T47D (cell line): ENCODE data around the gene MAMSTR.

Experiments used
- DNase-seq, 2 experiments: peaks; one replicate each; pipeline versions ENCODE4 v3.0.0 to v3.0.0-alpha.2; 2011 to 2012; ENCODE audit warnings: low read depth in 1 of 2, low spot score in 1 of 2
- JUND ChIP-seq: IDR thresholded peaks from 2 replicates; pipeline ENCODE4 v1.6.1; 2012; ENCODE audit warnings: low read depth
- in situ Hi-C: cut with HindIII; loops from 2 replicates; pipeline ENCODE4 v1.10.0; 2016; ENCODE audit warnings: low sequenced_read_pairs, low pct_unique_long_range_greater_than_20kb

Gene MAMSTR

GRCh38 chr19:48740164-48740972, 20.8 kb upstream of the MAMSTR start, which contains the start of gene RASIP1:
RASIP1 (minus strand) TSS chr19:48740610; CDS start chr19:48740282, 328 bp downstream.
- TF ChIP-seq JUND = no peak
- in situ Hi-C loops = no loop called here
- no peak for DNase-seq

DNA sequence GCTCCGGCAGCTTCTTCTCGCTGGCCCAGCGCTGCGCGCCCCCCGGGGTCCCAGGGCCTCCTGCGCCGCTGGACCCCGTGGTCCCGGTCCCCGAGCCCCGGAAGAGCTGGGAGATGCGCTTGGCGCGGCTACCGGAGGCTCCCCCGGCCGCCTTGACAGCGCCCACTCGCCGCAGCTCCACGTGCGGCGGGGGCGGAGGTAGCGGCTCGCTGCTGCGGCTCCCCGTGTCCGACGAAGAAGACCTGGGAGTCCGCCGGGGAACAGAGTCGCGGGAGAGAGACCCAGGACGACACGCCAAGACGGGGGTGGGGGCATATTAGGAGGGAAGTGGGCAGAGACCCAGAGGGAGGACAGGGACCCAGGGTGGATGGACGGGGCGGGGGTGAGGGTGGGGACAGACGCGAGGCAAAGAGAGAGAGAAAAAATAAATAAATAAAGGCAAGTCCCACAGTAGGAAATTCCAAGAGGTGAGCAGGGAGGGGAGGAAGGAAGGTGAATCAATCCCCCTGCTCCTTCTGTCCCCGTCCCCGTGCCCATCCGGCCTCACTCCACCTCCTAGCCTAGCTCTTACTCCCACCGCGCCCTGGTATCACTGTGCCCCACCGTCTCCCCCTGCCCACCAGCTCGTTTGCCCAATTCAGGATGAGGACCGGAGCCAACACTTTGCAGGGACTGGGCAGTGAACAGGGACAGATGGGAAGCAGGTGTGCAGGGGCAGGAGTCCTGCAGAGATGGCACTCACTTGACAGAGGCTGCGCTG, 20.1 kb upstream of the MAMSTR start:
- no peak for DNase-seq
- in situ Hi-C loops = no loop called here
- no peak for TF ChIP-seq JUND

DNA sequence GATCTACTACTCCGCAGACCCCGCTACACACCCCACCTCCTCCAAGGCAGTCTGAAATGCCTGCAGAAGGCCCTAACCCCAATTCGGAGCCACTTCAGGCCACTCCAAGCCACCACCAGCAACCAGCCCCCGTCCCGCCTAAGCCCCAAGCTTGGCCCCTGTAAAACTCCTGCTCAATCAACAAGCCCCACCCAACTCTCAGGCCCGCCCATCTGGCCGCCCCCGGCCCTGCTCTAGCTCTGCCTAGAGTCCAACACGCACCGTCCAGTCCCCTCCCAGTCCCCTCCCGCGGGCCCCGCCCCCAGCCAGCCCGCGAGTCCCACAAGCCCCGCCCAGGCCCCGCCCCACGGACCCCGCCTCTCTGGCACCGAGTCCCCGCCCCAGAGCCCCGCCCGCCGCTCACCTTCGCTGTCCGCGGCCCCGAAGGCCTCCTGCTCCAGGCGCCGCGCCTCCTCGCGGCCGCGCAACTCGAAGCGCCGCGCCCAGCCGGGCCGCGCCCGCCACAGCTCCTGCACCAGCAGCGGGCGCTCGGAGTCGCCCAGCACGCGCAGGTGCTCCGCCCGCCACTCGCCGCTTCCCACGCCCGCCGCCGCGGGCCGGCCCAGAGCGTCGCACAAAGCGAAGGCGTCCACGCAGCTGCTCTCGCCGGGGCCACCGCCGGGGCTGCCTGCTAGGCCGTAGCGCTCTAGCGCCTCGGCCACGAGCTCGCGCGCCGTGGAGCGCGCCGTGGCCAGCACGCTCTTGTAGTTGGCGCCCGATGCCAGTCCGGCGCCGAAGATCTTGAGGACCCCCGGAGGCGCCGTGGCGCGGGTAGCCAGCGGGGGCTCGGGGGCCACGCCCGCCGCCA, 19.3 kb upstream of the MAMSTR start:
- in situ Hi-C loops = no loop called here
- no peak for TF ChIP-seq JUND
- DNase-seq = peak; percentile 84 to 92

- in situ Hi-C loops = no loop called here
- no peak for DNase-seq
- TF ChIP-seq JUND = no peak
Observed at GRCh38 chr19:48737360-48737998, 18.0 kb upstream of the MAMSTR start.

GRCh38 chr19:48735031-48735615, 15.6 kb upstream of the MAMSTR start:
- in situ Hi-C loops = no loop called here
- DNase-seq = no peak

DNA sequence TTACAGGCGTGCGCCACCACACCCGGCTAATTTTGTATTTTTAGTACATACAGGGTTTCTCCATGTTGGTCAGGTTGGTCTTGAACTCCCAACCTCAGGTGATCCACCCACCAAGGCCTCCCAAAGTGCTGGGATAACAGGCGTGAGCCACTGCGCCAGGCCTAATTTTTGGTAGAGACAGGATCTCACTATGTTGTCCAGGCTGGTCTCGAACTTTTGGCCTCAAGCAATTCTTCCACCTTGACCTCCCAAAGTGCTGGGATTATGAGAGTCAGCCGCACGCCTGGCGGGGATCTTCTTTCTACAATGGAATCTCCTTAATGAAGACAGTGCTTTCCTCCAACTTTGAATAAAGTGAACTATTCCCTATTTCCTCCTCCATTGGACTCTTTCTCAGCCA, 15.1 kb upstream of the MAMSTR start:
- no peak for DNase-seq
- in situ Hi-C loops = no loop called here
- no peak for TF ChIP-seq JUND

More at GRCh38 chr19:48735031-48735615, 15.6 kb upstream of the MAMSTR start:
- TF ChIP-seq JUND = no peak

DNA sequence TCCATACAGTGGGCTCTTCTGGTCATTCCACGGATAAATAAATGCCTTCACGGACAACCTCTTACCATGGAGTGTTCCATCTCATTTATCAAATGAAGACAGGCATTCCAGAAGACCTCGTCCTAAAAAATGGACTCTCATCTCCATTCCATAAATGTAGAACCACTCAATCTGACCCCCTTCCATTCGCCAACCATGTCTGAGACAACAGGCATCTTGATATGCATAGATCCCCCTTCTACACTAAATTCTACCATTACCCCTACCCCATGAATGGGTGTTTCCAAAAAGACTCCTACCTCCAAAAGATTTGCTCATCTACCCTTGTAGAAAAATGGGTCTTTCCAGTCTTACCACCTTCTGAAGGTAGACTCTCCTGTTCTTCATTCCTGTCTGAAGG, 11.9 kb upstream of the MAMSTR start:
- DNase-seq = no peak
- in situ Hi-C loops = no loop called here
- TF ChIP-seq JUND = no peak

- TF ChIP-seq JUND = no peak
- no peak for DNase-seq
- in situ Hi-C loops = no loop called here
Observed at GRCh38 chr19:48728911-48729664, 9.6 kb upstream of the MAMSTR start.

DNA sequence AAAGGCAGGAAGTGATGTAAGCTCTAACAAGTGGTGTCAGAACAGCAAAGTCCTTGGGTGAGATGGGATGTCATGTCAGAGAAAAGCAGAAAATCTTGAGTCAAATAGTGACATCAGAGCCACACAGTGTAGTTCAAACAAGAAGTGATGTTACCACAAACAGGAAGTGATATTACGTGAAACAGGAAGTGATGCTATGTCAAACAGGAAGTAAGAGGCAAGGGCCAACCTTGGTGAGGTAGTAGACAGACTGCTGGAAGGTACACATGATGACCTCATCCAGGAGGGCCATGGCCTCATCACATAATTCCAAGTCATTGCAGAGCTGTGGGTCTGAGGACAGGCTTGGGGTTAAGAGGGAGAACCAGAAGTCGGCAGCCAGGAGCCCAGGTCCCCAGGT, 7.0 kb upstream of the MAMSTR start:
- no peak for TF ChIP-seq JUND
- no peak for DNase-seq
- in situ Hi-C loops = no loop called here

DNA sequence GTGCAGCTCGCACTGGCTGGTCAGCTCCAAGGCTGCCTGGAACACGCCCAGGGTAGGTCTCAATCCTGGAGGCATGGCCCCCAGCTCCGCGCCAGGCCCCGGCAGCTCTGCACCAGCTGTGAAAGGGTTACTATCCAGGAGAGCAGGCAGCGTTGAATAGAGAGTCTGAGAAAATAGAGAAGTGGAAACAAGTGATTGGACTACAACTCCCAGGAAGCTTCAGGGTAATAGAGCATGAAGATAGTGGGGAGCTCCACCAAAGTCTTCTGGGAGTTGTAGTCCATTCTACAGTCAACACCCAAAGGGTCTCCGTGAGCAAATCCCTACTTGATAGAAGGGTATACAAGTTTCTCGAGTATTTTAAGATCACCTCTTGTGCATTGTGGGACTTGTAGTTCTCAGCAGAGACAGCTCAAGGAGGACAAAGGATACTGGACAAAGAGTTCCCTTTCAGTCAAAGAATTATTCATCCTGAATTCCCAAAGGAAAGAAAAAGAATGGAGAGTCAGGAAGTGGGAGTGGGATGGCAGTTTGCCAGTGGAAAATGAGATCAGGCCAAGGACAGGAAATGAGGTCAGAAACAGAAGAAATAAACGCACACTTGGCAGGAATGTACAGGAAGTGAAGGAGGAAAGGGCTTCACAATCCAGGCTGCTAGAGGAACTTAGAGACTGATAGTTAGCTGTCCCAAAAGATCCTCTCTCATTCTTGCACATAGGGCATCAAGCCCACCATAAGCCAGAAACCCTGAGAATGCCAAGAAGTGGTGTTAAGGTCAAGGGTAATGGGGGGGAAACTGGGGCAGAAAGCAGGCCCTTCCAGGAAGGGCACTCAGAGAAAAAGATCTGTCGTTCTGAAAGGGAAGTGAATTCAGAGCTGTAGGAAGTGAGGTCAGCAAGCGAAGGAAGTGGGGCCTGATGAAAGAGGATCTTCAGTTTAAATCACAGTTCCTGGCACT, 5.5 kb upstream of the MAMSTR start:
- peak; percentile 53 to 63 for DNase-seq
- in situ Hi-C loops = no loop called here
- no peak for TF ChIP-seq JUND
